Endothelial cell of umbilical vein (primary cell): Measurements from ENCODE around the gene SSTR3. TPM values are rescaled to one million over a fixed set of nuclear protein-coding genes. Genes with fewer than 3 reads are reported as not detected.

Source experiments
- BruUV-seq: library from RNA; stranded (reverse); fragments of 400-500 nt; replicated peaks from 2 replicates; lab custom pipeline; 2021; lab: Mats Ljungman, UMichigan
- CTCF ChIA-PET: fragments of 300-600, 350-600 bp; sonication (Branson Sonifier 250); formaldehyde crosslinking; loops from one replicate; lab custom pipeline; 2021; ENCODE audit warnings: antibody characterized with exemption, inconsistent platforms; lab: Charles Lee
- POLR2A ChIA-PET: fragments of 300-600, 350-600 bp; sonication (Branson Sonifier 250); formaldehyde crosslinking; loops from one replicate; lab custom pipeline; 2021; ENCODE audit warnings: antibody characterized with exemption, inconsistent platforms; lab: Charles Lee
- DNase-seq: peaks from one replicate; pipeline ENCODE4 v3.0.0-alpha.2; 2011; ENCODE audit warnings: low read depth, low spot score
- FAIRE-seq: peaks from 2 replicates; lab custom pipeline; 2011; peaks lifted over from hg19 to GRCh38; lab: Jason Lieb, UNC
- H2AFZ ChIP-seq: 2 replicates; pipeline ENCODE4 v1.6.0; 2012; ENCODE audit warnings: low read depth, low read length, control low read depth, inconsistent platforms
- H3K27ac ChIP-seq: 2 replicates; pipeline ENCODE4 v1.5.1; 2011; ENCODE audit warnings: low read depth, mild to moderate bottlenecking, control low read depth, low read length, moderate library complexity; ENCODE audit not compliant: insufficient read depth
- H3K27me3 ChIP-seq, 2 experiments: 2 replicates each; pipeline versions ENCODE4 v1.6.0 to v1.6.1; 2011; ENCODE audit warnings: low read length in 2 of 2, mixed read lengths in 1 of 2; ENCODE audit not compliant: control insufficient read depth in 2 of 2, insufficient read depth in 2 of 2
- H3K36me3 ChIP-seq, 2 experiments: 2 replicates in 1 of 2; 3 replicates in 1 of 2; pipeline ENCODE4 v1.5.1; 2011; ENCODE audit warnings: low read length in 2 of 2, mild to moderate bottlenecking in 1 of 2, moderate library complexity in 1 of 2; ENCODE audit not compliant: control insufficient read depth in 2 of 2, insufficient read depth in 2 of 2; ENCODE audit errors: extremely low read depth in 1 of 2
- H3K4me1 ChIP-seq: 3 replicates; pipeline ENCODE4 v1.5.1; 2011; ENCODE audit warnings: mild to moderate bottlenecking, low read length; ENCODE audit not compliant: control insufficient read depth, insufficient read depth; ENCODE audit errors: extremely low read depth
- H3K4me2 ChIP-seq: 2 replicates; pipeline ENCODE4 v1.6.1; 2011; ENCODE audit warnings: low read length, control low read depth, mixed read lengths; ENCODE audit not compliant: insufficient read depth
- H3K4me3 ChIP-seq, 3 experiments: fragments of 200-600 bp in 1 of 3; sonication (generic), shearing (Covaris generic) in 1 of 3; replicated peaks in 1 of 3; 2 replicates each; pipeline ENCODE4 v1.5.1; 2011 to 2016; ENCODE audit warnings: control low read depth in 3 of 3, low read length in 3 of 3, mild to moderate bottlenecking in 2 of 3, inconsistent platforms in 1 of 3, low read depth in 1 of 3, moderate library complexity in 1 of 3; ENCODE audit not compliant: insufficient read depth in 1 of 3
- H3K79me2 ChIP-seq: 2 replicates; pipeline ENCODE4 v1.6.0; 2012; ENCODE audit warnings: low read length, inconsistent platforms; ENCODE audit not compliant: control insufficient read depth, insufficient read depth
- H3K9ac ChIP-seq: replicated peaks from 2 replicates; pipeline ENCODE3; 2011; ENCODE audit warnings: low read length, control low read depth; ENCODE audit not compliant: insufficient read depth; ENCODE audit errors: extremely low read depth
- H3K9me1 ChIP-seq: replicated peaks from 3 replicates; pipeline ENCODE4 v1.6.0; 2011; ENCODE audit warnings: mild to moderate bottlenecking, low read length; ENCODE audit not compliant: control insufficient read depth, insufficient read depth; ENCODE audit errors: extremely low read depth
- H3K9me3 ChIP-seq: replicated peaks from 2 replicates; pipeline ENCODE4 v1.5.1; 2012; ENCODE audit warnings: low read length, inconsistent platforms; ENCODE audit not compliant: control insufficient read depth, insufficient read depth
- H4K20me1 ChIP-seq: replicated peaks from 2 replicates; pipeline ENCODE3; 2011; ENCODE audit warnings: mild to moderate bottlenecking, low read length; ENCODE audit not compliant: control insufficient read depth, insufficient read depth; ENCODE audit errors: extremely low read depth
- EZH2 ChIP-seq: IDR thresholded peaks from 2 replicates; pipeline ENCODE4 v1.6.1; 2012; ENCODE audit warnings: borderline replicate concordance, low read depth, mild to moderate bottlenecking, moderate library complexity, low read length, inconsistent platforms; ENCODE audit not compliant: severe bottlenecking
- JUN ChIP-seq: IDR thresholded peaks from 2 replicates; pipeline ENCODE4 v1.6.1; 2011; ENCODE audit warnings: borderline replicate concordance, low read depth; ENCODE audit not compliant: insufficient read length, insufficient read depth
- MAX ChIP-seq: IDR thresholded peaks from 2 replicates; pipeline ENCODE4 v1.6.1; 2011; ENCODE audit not compliant: insufficient read depth, insufficient read length
- MYC ChIP-seq: IDR thresholded peaks from one replicate; pipeline ENCODE4 v1.6.1; 2011; ENCODE audit warnings: mild to moderate bottlenecking, low read depth, low read length
- POLR2A ChIP-seq: IDR thresholded peaks from 2 replicates; pipeline ENCODE4 v1.6.1; 2012; ENCODE audit warnings: low read depth, mild to moderate bottlenecking, control low read depth, low read length
- POLR2AphosphoS5 ChIP-seq: IDR thresholded peaks from 2 replicates; pipeline ENCODE4 v1.6.1; 2012; ENCODE audit warnings: low read depth, mild to moderate bottlenecking, control low read depth, low read length, moderate library complexity; ENCODE audit not compliant: insufficient read depth
- dilution Hi-C: fragments of 300-500 bp; cut with MboI; formaldehyde crosslinking; loops from one replicate; pipeline ENCODE4 v1.15.0; 2019; ENCODE audit warnings: low sequenced_read_pairs; ENCODE audit not compliant: extremely low pct_ligation_motif_present
- intact Hi-C: fragments of 100-400 bp; cut with micrococcal nuclease; formaldehyde crosslinking; loops from one replicate; pipeline ENCODE4 v1.10.0; 2022
- polyA plus RNA-seq, 4 experiments: library from polyadenylated mRNA; depleted of rRNA in 3 of 4; stranded (reverse) in 3 of 4; unstranded in 1 of 4; fragments of >200 nt; gene quantifications; 2 replicates each; pipeline versions ENCODE4 v1.2.1 to v1.2.3, GENCODE V29; 2011 to 2012; ENCODE audit warnings: missing spikeins in 1 of 4
- total RNA-seq: library from RNA; stranded (reverse); gene quantifications from 2 replicates; pipeline ENCODE4 v1.2.3, GENCODE V29; 2021

SSTR3 gene
- total and polyA plus RNA-seq, 2 donors (not counting 3 experiments of a cell fraction or from before 2014, with no cell fraction given), result not detected

- H3K4me2 ChIP-seq, result peak overlapping the region; percentile 54
- ChIA-PET CTCF (interaction anchor here (2.4 to 5.1 kb wide), 2 partner anchors 9 to 12 kb away, joined by 9 to 48 read pairs; no protein-coding TSS in a partner anchor), POLR2A (interaction anchor here (1.3 kb wide), 1 partner anchor 11 kb away, joined by 3 read pairs; no protein-coding TSS in a partner anchor)
- no peaks in the 10 kb centered on the region for H3K36me3 ChIP-seq
- H3K79me2 ChIP-seq, result no peaks in the 10 kb centered on the region
- H3K4me3 ChIP-seq, result peak overlapping the region in 1 of 3 experiments; percentile 40
- peak overlapping the region; percentile 72 for H2AFZ ChIP-seq
- H4K20me1 ChIP-seq, result no peaks in the 10 kb centered on the region
- peak overlapping the region; percentile 66 for H3K9ac ChIP-seq
- H3K9me1 ChIP-seq, result no peaks in the 10 kb centered on the region
- peak; percentile 89 for FAIRE-seq
- H3K4me1 ChIP-seq, result peaks cover 41% of the 10 kb centered on the region
- no peaks in the 10 kb centered on the region for H3K9me3 ChIP-seq
- no TSS peak for BruUV-seq
- intact Hi-C loops, result no loop called here
- DNase-seq, result peak; percentile 85
- H3K27ac ChIP-seq, result peak overlapping the region; percentile 80
- dilution Hi-C loops, result no loop called here
- TF ChIP-seq POLR2AphosphoS5 (no peak), POLR2A (peak; percentile 16)
- no peaks in the 10 kb centered on the region for H3K27me3 ChIP-seq
Measured at GRCh38 chr22:37186228-37186996, 25.9 kb downstream of the SSTR3 start.

- CTCF ChIA-PET, result interaction anchor here (2.4 to 5.1 kb wide), 2 partner anchors 8 to 13 kb away, joined by 9 to 48 read pairs; no protein-coding TSS in a partner anchor
- no peak for TF ChIP-seq POLR2AphosphoS5
- no peak for TF ChIP-seq POLR2A
- no peak for TF ChIP-seq MAX
- no peak for TF ChIP-seq EZH2
- TF ChIP-seq JUN, result no peak
- no peak for TF ChIP-seq MYC
- Histone ChIP-seq H4K20me1 (no peaks in the 10 kb centered on the region), H2AFZ (no peak overlapping the region), H3K27ac (no peak overlapping the region), H3K9me3 (no peaks in the 10 kb centered on the region), H3K9me1 (no peaks in the 10 kb centered on the region), H3K4me3 (no peak overlapping the region), H3K27me3 (no peaks in the 10 kb centered on the region), H3K36me3 (no peaks in the 10 kb centered on the region), H3K4me1 (peaks cover 41% of the 10 kb centered on the region), H3K79me2 (no peaks in the 10 kb centered on the region), H3K9ac (no peak overlapping the region), H3K4me2 (no peak overlapping the region)
- intact Hi-C loops (no loop called here), dilution Hi-C loops (no loop called here)
- BruUV-seq, result no TSS peak
- POLR2A ChIA-PET, result no interaction called here
- FAIRE-seq, result no peak
- no peak for DNase-seq
Measured at GRCh38 chr22:37185646-37186227, 26.5 kb downstream of the SSTR3 start.
